GM19240 (cell line): ENCODE measurements around the gene ARL3.

Source experiments
- DNase-seq: peaks from one replicate; pipeline ENCODE4 v3.0.0; 2011; ENCODE audit warnings: low spot score; ENCODE audit not compliant: insufficient read length

Gene ARL3

DNA sequence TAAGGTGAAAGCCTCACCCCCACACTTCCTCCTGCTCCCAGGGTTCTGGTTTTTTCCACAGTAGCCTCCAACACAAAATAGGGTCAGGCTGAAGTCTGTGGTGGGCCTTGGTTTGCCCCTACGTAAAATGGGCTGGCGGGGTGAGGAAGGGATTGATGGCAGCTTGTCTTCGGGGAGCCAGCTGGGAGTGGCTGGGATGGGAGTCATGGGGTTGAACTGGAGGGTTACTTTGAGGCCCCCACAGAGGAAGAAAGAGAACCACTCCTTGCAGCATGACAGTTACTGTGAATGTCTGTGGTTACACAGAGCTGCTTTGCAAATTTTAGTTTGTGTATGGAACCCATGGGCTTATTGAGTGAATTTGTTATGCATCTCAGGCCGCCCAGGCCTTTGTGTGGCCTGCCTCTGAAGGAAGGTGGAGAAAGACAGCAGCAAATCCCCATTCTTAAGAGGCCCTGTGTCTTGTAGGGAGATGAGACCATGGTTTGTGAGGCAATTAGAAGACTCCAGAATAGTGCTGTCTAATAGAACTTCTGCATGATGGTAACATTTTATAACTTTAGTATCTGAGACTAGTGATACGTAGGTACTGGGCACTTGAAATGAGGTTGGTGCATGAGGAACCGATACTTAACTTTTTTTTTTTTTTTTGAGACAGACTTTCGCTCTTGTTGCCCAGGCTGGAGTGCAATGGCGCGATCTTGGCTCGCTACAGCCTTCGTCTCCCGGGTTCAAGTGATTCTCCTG, 61.9 kb downstream of the ARL3 start:
- no peak for DNase-seq

- DNase-seq = no peak
Observed at GRCh38 chr10:102651455-102652169, 62.6 kb downstream of the ARL3 start.

GRCh38 chr10:102650655-102651454, 63.3 kb downstream of the ARL3 start:
- no peak for DNase-seq

- no peak for DNase-seq
Observed at GRCh38 chr10:102649797-102650654, 64.2 kb downstream of the ARL3 start.

DNA sequence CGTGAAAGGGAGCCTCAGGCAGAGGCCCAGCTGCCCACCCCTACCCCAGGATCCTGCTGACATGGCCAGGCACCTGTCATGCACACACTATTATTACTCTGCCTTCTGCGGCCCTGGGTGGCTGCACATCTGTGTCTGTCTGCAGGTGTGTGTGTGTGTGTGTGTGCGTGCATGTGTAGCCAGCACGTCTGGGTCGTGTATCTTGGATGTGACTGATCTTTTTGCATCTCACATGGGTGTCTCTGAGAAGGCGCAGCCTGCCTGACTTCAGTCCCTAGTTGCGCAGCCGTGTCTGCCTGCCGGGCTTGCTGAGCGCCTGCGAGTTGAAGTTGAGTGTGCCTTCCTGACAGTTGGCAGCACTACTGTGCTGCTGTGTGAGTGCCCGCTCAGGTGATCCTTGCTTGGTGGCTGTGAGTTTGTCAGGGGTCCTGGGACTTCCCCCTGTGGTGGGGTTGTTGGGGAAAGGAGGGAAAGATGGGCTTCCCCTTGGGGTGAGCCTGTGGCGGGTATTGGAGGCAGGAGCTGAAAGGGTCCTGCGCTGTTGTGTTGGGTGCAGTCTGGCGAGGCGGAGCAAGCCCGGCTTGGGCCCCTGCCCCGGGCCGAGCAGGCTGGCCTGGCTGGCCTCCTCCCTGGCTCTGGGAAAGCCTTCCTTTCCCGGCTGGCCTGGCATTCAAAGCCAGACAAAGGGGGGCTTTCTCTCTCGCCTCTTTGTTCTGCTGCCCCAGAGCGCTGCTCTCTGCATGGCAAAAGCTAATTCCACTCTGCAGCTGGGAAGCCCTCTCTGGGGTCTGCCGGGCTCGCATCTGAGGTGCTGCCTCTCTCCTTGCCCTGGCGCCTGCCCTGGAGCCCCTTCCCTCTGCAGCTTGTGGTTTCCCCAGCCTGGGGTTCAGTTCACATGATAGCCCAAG, 65.1 kb downstream of the ARL3 start:
- no peak for DNase-seq

DNA sequence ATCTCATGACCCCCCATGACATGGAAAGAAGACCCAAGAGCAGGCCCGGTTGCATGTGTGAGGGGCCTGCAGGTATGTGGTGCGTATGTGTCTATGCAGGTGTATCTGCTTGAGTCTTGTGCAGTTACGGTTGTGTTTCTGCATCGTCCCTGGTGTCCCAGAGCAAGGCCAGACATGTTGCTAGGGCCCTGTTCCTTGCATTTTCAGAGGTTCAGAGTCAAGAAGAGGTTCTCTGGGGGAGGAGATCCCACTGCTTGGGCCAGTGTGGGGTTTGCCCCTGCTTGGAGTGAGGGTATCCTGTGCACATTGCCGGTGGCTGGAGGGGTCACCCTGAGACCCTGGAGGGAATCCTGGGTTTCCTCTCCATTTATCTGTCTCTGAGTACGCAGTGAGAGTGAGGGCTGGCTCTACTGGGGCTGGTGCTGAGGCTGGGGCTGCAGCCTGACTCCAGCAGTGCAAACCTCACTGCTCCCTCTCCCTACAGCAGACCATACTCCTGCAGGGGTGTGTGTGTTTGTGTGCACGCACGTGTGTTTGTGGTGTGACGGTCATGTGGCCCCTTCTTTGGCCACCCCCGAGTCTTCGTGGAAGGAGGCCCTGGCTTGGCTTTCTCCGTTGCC, 65.8 kb downstream of the ARL3 start:
- DNase-seq = no peak

- no peak for DNase-seq
Observed at GRCh38 chr10:102647443-102648268, 66.5 kb downstream of the ARL3 start.

DNA sequence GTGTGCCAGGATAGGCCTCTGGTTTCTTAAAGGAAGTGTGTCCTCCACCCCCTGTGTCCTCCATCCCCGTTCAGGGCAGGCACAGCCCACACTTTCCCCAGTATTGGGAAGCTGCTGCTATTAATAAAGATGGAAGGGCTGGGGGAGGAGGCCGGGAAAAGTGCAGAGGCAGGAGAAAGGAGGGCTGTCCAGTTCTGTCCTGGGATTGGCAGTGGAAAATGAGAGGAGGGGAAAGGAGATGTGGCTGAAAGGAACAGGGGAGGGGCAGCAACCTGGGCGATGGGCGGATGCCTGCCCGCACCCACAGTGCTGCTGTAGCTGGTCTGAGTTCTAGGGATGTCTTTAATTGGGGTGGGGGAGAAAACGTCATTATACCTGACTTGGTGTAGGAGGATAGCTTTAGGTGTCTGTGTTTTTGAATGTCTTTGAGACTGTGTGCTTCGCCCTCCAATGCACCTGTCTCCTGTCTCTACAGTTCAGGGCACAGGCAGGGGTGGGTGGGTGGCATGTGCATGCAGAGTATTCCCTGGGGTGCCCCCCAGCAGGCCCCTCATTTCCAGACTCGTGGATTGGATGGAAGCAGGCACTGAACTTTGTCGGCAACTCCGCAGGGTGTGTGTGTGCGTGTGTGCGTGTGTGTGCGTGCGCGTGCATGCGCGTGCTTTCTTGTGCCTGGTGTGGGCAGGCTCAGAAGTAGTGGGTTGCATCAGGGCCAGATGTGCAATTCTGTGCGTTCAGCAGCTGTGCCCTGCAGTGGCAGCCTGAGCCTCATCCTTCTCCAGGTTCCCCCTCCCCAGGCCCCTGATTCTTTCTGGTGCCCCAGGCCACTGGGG, 67.4 kb downstream of the ARL3 start:
- DNase-seq = no peak

DNA sequence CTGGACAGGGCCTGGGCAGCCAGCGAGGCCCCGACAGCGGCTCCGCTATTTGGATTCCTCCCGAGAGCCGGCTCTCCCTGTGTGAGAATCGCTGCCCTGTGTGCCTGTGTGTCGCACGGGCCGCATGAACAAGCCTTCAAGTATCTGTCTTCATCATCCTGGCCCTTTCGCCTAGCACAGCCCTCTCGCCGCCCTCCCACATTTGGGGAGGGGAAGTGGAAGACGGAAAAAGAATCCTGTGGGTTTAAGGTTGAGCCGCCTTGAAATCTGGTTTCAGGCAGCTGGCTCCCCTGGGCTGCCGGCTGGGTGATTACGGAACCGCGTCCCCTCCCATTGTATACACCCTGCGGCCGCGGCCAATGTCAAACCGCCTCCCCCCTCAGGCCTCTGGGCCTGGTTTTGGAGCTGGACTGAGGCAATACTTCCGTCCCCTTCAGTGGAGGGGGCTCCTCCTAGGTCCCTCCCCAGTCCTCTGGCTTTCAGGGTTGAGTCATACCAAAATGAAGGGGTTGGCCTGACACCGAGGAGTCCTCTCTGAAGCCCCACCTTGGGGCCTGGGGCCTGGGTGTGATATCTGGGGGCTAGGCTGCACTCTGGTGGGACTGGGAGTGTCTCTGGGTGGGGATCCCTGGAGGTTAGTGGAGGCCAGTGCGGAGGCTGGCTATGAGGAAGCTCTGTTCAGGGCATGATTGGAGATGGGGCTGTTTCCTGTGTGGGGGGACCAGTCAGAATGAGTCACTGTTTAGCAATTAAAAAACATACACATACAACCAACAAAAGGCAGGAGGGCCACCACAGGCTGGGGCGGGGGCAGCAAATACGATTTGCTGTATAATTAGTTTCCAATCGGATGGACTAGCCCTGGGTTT, 68.2 kb downstream of the ARL3 start:
- peak; percentile 58 for DNase-seq

GRCh38 chr10:102645388-102645740, 68.8 kb downstream of the ARL3 start:
- DNase-seq = no peak

DNA sequence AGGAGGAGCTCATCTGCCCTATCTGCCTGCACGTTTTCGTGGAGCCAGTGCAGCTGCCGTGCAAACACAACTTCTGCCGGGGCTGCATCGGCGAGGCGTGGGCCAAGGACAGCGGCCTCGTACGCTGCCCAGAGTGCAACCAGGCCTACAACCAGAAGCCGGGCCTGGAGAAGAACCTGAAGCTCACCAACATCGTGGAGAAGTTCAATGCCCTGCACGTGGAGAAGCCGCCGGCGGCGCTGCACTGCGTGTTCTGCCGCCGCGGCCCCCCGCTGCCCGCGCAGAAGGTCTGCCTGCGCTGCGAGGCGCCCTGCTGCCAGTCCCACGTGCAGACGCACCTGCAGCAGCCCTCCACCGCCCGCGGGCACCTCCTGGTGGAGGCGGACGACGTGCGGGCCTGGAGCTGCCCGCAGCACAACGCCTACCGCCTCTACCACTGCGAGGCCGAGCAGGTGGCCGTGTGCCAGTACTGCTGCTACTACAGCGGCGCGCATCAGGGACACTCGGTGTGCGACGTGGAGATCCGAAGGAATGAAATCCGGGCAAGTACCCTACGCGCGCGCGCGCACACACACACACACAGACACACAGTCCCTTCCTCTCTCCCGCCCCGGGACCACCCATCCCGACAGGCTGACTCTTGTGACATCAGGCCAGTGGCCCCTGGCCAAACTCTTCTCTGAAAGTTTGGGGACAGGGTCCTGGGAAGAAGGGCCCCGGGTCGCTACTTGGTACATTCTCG, 69.4 kb downstream of the ARL3 start:
- no peak for DNase-seq

DNA sequence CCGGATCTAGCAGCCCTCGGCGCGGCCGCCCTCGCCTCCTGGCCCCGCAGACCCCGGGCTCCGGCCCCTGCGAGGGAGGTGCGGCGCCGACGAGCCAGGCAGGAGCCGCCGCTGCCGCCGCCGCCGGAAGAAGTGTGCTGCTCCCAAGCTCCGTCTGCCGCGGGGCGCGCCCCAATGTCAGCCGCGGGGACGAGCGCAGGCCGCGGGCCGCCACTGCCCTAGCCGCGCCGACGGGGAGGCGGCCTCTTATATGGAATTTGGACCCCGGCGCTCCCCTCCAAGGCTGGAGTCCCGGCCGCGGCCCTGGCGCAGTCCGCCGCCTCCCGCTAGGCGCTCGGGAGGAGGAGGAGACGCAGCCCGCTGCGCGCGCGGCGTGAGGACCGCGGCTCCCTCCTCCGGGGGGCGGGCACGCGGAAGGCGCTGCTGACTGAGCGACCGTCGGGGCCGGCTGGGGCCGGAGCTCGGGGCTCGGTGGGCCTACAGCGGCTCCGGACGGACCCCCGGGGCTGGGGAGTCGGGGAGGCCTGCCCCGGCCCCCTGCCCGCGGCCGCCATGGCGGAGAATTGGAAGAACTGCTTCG, 70.0 kb downstream of the ARL3 start, which contains the start of gene TRIM8:
TSS of gene TRIM8 (plus strand) at position 414 of the 580 bp plus-strand sequence. CDS start at position 553, 139 bp downstream.
- DNase-seq = no peak

DNA sequence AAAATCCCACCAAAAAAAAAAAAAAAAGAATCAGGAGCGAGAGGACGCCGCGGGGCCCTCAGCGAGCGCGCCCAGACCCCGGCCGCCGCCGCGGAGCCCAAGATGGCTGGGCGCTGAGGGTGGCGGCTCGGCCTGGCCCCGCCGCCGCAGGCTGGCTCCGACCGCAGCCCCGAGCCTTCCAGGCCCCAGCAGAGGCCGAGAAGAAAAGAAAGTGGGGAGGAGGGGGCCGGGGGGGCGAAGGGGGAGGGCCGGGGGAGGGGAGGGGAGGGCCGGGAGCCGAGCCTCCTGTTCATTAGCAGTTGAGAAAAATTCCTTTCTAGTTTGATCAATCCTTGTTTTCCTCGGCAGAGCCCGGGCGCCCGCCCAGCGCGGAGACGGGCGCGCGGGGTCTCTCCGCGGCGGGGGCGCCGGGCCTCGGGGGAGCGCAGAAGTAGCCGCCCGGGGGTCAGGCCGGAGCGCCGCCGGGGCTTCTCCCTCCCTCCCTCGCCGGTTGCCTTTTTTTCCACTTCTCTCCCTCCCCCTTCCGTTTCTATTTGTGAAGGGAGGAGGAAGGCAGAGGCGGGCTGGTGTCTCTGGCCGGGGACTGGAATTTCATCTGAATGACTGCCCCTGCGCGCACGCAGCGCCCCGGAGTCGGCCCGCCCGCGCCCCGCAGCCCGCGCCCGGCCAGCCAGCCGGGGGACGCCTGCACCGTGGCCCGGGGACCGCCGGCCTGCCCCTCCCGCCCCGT, 70.7 kb downstream of the ARL3 start:
- DNase-seq = no peak

DNA sequence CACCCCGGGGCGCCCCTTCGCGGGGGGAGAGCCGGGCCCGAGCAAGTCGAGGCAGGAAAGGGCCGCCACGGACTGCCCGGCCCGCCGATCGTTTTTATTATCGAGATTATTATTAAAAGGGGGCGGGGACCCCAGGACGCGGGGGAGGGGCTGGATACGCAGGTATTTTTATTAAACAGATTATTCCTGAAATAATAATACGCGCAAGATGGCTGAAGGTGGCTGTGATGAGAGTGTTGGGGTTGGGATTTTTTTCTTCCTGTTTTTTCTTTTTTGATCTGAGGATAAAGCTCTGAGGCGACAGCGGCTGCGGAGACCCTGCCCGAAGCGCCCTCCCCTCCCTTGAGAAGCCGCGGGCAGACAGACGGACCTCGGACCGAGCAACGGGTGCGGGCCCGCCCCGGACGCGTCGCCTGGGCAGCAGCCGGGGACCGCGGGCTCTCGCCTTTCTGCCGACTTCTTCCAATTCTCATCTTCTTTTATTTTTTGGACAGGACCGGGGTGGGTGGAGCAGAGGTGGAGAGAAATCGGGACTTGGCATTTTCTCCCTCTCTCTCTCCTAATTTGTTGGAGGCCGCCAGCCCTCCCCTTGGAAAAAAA, 71.4 kb downstream of the ARL3 start:
- no peak for DNase-seq
